ENCODE results near the gene SLBP.

DNA sequence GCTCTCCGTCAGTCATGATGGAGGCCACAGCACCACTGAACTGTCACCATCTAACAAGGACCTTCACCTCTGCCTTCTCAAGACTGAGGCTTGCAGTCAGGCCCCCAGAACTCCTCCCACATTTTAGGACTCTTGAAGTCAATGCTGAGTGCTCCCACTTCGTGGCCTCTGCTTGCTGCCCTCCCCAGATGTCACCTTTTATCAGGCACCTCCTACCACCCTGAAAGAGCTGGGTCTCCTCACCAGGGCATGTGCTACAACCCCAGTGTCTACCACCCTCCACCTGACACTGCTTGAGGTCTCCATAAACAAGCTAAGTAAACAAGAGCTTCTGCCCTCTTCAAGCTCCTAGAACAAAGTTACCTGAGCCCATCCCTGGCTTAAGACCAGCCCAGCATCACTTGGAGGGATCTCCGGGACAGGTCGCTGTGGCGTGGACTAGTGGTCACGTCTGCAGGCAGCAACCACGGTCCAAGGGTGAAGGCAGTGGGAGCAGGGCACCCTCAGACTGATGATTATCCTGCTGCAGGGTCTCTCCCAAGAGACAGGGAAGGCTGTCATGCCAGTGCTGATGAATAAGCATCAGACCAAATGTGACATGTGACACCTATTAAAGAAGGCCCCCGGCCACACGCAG, 20.3 kb downstream of the SLBP start:
- TF ChIP-seq, protein P1, sequence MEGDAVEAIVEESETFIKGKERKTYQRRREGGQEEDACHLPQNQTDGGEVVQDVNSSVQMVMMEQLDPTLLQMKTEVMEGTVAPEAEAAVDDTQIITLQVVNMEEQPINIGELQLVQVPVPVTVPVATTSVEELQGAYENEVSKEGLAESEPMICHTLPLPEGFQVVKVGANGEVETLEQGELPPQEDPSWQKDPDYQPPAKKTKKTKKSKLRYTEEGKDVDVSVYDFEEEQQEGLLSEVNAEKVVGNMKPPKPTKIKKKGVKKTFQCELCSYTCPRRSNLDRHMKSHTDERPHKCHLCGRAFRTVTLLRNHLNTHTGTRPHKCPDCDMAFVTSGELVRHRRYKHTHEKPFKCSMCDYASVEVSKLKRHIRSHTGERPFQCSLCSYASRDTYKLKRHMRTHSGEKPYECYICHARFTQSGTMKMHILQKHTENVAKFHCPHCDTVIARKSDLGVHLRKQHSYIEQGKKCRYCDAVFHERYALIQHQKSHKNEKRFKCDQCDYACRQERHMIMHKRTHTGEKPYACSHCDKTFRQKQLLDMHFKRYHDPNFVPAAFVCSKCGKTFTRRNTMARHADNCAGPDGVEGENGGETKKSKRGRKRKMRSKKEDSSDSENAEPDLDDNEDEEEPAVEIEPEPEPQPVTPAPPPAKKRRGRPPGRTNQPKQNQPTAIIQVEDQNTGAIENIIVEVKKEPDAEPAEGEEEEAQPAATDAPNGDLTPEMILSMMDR (conservative IDR thresholded peaks at IDR 0.05) = no peak
- TF ChIP-seq EZH2 (IDR thresholded peaks at IDR 0.05; ENCODE audit: low read depth) = no peak

Data from PC-9 (cell line).